GM19468 (cell line): ENCODE measurements around the gene CACHD1.
"Not testable (repeated sequence)": the region's sequence is repeated elsewhere in the genome, so short reads cannot be mapped to it uniquely, and the experiment has no call there.

Source experiments
- ATAC-seq: cut with Tn5 transposase; IDR thresholded peaks from one replicate; pipeline ENCODE4 v1.9.1; 2021; ENCODE audit warnings: mild to moderate bottlenecking, moderate library complexity, moderate number of reproducible peaks; ENCODE audit not compliant: unreplicated experiment; ENCODE audit errors: extremely low read depth

Gene CACHD1

GRCh38 chr1:64578270-64578973 is 108.5 kb downstream of the CACHD1 start:
- ATAC-seq: no peak

DNA sequence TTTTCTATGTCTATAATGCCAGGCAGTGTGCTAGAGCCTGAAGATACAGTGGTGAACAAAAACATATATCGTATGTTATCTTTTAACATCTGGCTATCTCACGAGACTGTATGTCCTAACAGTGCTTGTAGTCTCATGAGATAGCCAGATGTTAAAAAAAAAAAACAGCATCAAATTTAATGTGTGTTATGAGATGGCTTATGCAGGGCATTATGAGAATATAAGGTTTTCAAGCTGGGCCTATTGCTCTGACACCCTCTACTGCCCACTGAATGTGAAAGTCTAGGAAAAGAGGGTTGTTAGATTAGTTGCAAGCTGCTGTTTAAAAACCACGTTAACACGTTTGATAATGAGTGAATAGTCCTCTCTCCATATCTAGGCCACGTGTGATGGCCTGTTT is 109.8 kb downstream of the CACHD1 start:
- no peak for ATAC-seq

DNA sequence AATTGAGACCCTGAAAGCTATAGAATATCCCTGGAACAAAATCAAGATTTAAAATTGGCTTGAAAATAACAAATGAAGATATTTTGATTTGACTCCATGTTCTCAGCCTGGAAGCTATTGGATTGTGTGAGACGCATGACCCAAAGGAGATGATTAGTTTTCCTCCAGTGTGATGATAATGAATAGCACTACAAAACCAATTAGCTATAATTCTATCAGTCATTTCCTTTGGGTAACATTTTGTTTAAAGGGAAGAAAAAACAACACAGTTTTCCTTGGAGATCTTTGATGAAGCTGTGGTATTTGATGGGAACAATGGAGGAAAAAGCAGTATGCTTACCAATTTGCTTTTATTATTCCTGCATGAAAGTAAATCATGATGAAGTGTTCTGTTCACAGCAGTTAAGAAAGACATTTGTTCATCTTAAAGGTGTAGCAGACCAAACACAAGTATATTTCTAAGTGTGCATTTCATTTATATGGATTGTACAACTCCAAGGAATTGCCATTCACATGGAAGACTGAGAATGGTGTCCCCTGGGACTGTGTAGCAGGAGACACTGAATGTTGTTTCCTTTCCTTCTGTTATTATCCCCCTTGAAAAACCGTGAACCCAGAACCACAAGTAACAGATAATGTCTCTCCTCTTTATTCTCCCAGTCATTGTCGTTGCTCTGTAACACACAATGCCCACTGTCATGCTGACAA is 111.4 kb downstream of the CACHD1 start:
- no peak for ATAC-seq

- no peak for ATAC-seq
These were observed 111.9 kb downstream of the CACHD1 start for GRCh38 chr1:64581843-64582185.

- ATAC-seq: no peak
These were observed 114.5 kb downstream of the CACHD1 start for GRCh38 chr1:64584479-64584878.

- ATAC-seq: no peak
These were observed 118.9 kb downstream of the CACHD1 start for GRCh38 chr1:64588876-64589275.

GRCh38 chr1:64590316-64590715 is 120.4 kb downstream of the CACHD1 start:
- ATAC-seq: no peak

- ATAC-seq: no peak
These were observed 124.5 kb downstream of the CACHD1 start for GRCh38 chr1:64594446-64594845.

GRCh38 chr1:64595871-64596515 is 126.1 kb downstream of the CACHD1 start:
- ATAC-seq: no peak

DNA sequence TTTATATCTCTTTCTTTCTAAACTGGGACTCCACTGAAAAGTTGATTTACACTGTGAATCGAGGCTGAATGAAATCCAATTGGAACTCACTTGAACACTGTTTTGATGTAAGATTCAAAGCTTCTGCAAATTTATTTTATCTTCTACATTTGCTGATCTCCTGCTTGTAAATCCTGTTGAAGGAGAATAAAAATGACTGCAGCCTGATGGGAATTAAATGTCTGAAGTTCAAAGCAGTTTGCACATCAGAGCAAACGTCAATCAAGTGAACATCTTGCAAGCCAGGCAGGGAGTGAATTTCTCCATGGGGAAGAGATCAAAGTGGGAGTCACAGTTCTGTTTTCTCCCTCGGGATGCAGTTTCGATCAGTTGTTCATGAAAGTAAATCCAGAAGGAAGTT is 127.2 kb downstream of the CACHD1 start:
- ATAC-seq: no peak

GRCh38 chr1:64598100-64598571 is 128.2 kb downstream of the CACHD1 start:
- ATAC-seq: no peak

- no peak for ATAC-seq
These were observed 129.3 kb downstream of the CACHD1 start for GRCh38 chr1:64599242-64599641.

GRCh38 chr1:64601207-64601606 is 131.3 kb downstream of the CACHD1 start:
- no peak for ATAC-seq

DNA sequence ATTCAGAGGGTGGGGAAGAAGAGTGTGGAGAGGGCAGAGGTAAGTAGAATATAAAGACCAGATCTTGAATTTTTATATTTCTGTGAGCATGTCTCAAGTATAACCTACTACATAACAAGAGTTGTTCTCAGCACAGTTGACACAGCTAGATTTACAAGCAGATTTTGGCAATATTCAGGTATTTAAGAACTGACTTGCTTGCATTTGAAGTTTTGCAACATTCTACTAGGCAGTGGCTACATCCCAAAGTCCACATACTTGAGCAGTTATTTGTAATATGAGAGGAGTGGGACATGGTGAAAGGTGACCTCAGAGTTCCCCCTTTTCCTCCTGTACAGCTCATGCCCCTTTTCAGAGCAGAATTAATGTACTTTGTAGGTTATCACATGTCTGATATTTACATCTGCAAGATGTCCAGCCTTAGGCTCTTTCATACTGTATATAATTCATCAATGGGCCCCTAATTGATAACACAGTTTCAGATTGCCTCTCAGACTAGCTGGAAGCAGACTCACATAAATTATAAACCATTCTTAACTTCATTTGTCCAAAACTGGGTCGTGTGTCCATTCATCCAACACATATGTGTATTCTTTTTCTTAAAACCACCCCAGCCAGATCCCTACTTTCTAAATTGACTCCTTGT is 138.2 kb downstream of the CACHD1 start:
- ATAC-seq: no peak

GRCh38 chr1:64608651-64609048 is 138.7 kb downstream of the CACHD1 start:
- ATAC-seq: no peak

GRCh38 chr1:64610950-64611349 is 141.0 kb downstream of the CACHD1 start:
- not testable (repeated sequence) for ATAC-seq

DNA sequence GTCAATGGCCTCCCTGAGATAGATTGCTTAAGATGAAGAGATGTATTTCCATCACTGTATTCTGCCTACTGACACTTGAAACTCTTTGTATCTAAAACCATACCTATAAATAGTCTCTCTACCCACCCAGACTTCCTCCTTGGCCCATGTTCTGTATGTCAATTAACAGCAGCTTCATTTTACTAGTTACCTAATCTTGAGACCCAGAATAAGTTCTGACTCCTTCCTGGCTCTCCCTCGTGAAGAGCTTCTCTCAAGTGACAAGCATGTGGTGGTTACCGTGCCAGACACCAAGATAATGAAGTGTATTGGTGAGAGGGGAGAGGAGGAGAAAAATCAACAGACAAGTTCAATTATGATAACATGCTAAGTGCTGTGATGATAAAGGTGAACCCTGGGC is 146.1 kb downstream of the CACHD1 start:
- ATAC-seq: no peak

- ATAC-seq: no peak
These were observed 153.8 kb downstream of the CACHD1 start for GRCh38 chr1:64623750-64624191.

DNA sequence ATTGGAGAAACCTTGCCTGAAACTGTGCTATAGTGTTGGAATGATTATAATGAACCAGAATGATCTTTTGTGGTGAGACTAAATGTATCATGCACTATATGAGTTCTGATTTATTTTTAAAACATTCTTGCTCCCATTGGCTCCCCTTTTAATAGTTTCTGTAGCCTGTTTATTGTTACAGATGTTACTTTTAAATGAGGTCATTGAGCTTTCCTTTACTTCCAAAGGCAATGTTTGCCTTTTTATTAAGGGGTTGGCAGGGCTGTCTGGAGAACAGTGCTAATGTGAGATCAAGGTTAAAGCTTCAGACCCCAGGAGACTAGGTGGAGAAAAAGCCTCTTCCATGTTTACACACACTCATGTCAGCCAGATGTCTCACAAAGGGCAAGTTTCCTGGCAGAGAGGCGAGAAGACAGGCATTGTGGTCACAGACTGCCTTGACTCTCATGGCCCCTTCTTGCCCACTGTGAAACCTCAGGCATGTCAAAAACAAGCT is 154.3 kb downstream of the CACHD1 start:
- no peak for ATAC-seq

GRCh38 chr1:64624808-64625207 is 154.9 kb downstream of the CACHD1 start:
- ATAC-seq: no peak

DNA sequence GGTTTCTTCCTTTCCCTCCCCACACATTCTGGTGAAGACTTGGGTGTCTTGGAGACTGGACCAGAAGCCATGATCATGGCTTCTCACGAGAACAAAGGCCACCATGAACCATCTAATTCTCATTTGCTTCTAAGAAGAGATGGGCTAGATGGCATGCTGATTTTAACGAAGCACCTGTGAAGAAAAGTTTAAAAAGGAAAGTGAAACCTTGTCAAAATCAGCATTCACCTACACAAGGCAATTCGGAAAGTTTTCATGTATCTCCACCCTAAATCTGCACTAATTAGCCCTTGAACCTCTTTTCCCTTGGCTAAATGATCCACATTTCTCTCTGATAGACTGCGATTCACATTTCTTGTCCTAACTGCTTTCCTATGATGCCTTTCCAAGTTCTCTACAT is 160.7 kb downstream of the CACHD1 start:
- ATAC-seq: no peak
